ENCODE results near the gene CDC42EP2. TPM values are rescaled to one million over a fixed set of nuclear protein-coding genes. Genes with fewer than 3 reads are reported as not detected.
A peak's percentile ranks its signal among the peaks of the same experiment; 100 is the strongest.

The CDC42EP2 gene
- total and polyA plus RNA-seq, 2 donors (not counting 3 experiments of a cell fraction or from before 2014, with no cell fraction given): 23.9 to 26.4 TPM

GRCh38 chr11:65316227-65317024, 1.8 kb downstream of the CDC42EP2 start:
- peak; percentile 81 for FAIRE-seq
- Histone ChIP-seq H3K4me1 (ENCODE audit: control insufficient read depth, extremely low read depth, insufficient read depth, low read length) (peaks cover 31% of the 10 kb centered on the region), H3K9ac (replicated peaks; ENCODE audit: extremely low read depth, insufficient read depth, low read length) (peak overlapping the region; percentile 73), H3K4me3 (replicated peaks in 1 of 3; ENCODE audit: insufficient read depth in 1 of 3, low read depth in 1 of 3, low read length in 3 of 3) (peak overlapping the region; percentile 87 to 97 (median 90)), H3K36me3 (ENCODE audit: control insufficient read depth in 2 of 2, extremely low read depth in 1 of 2, insufficient read depth in 2 of 2, low read length in 2 of 2) (peaks cover 10 to 13% of the 10 kb centered on the region in 2 experiments), H3K27ac (ENCODE audit: insufficient read depth, low read depth, low read length) (peak overlapping the region; percentile 84), H4K20me1 (replicated peaks; ENCODE audit: control insufficient read depth, extremely low read depth, insufficient read depth, low read length) (no peaks in the 10 kb centered on the region), H3K9me1 (replicated peaks; ENCODE audit: control insufficient read depth, extremely low read depth, insufficient read depth, low read length) (no peaks in the 10 kb centered on the region), H2AFZ (ENCODE audit: low read depth, low read length) (no peak overlapping the region), H3K4me2 (ENCODE audit: insufficient read depth, low read length) (peak overlapping the region; percentile 65), H3K79me2 (ENCODE audit: control insufficient read depth, insufficient read depth, low read length) (peaks cover 74% of the 10 kb centered on the region), H3K27me3 (ENCODE audit: control insufficient read depth in 2 of 2, insufficient read depth in 2 of 2, low read length in 2 of 2) (no peaks in the 10 kb centered on the region), H3K9me3 (replicated peaks; ENCODE audit: control insufficient read depth, insufficient read depth, low read length) (no peaks in the 10 kb centered on the region)
- BruUV-seq (replicated peaks): TSS peak; percentile 51
- peak; percentile 48 for DNase-seq (ENCODE audit: low read depth, low spot score)
- CTCF ChIA-PET: interaction anchor here (0.7 to 9.0 kb wide), 14 partner anchors 9 to 112 kb away, joined by 3 to 625 read pairs (median 18); partner anchors contain the start of genes DPF2, POLA2 and TIGD3
- TF ChIP-seq POLR2A (IDR thresholded peaks at IDR 0.05; ENCODE audit: low read depth, low read length) (no peak), MYC (IDR thresholded peaks at IDR 0.05; ENCODE audit: low read depth, low read length) (no peak), MAX (IDR thresholded peaks at IDR 0.05; ENCODE audit: insufficient read depth, insufficient read length) (no peak), POLR2AphosphoS5 (IDR thresholded peaks at IDR 0.05; ENCODE audit: insufficient read depth, low read depth, low read length) (no peak), JUN (IDR thresholded peaks at IDR 0.05; ENCODE audit: borderline replicate concordance, insufficient read depth, insufficient read length, low read depth) (no peak), GATA2 (IDR thresholded peaks at IDR 0.05; ENCODE audit: insufficient read depth, insufficient read length, low read depth, low read length) (no peak), CTCF (IDR thresholded peaks at IDR 0.05; ENCODE audit: extremely low read depth in 1 of 2, insufficient read depth in 1 of 2, low read depth in 1 of 2, low read length in 2 of 2) (no peak), EZH2 (IDR thresholded peaks at IDR 0.05; ENCODE audit: borderline replicate concordance, low read depth, low read length, severe bottlenecking) (no peak), FOS (IDR thresholded peaks at IDR 0.05; ENCODE audit: borderline replicate concordance, insufficient read depth, low read length) (no peak)
- intact Hi-C loops (cut with micrococcal nuclease): loop anchor here (2.0 to 5.0 kb wide), 2 partner anchors 114 to 198 kb away; no protein-coding TSS in a partner anchor
- dilution Hi-C loops (cut with MboI; ENCODE audit: extremely low pct_ligation_motif_present, low sequenced_read_pairs): no loop called here
- POLR2A ChIA-PET: interaction anchor here (1.0 to 3.9 kb wide), 6 partner anchors 9 to 54 kb away, joined by 3 to 65 read pairs (median 4); no protein-coding TSS in a partner anchor

All from endothelial cell of umbilical vein (primary cell).